Ovary (tissue), 9 donors: ENCODE results near the gene PTPN2. TPM values are rescaled to one million over a fixed set of nuclear protein-coding genes. Genes with fewer than 3 reads are reported as not detected.
A peak's percentile ranks its signal among the peaks of the same experiment; 100 is the strongest.

Experiments
- DNase-seq, 5 donors: peaks; one replicate each; pipeline ENCODE4 v3.0.0-alpha.2; 2019 to 2020
- H3K27ac ChIP-seq, 2 donors: fragments of 200-600 bp; one replicate each; pipeline versions ENCODE4 v1.5.1 to v1.8.0; 2019 to 2022
- H3K27me3 ChIP-seq: fragments of 200-600 bp; one replicate; pipeline ENCODE4 v1.8.0; 2022
- H3K36me3 ChIP-seq: fragments of 200-600 bp; sonication (generic); one replicate; pipeline ENCODE4 v1.5.1; 2019
- H3K4me1 ChIP-seq: one replicate; pipeline ENCODE4 v1.8.1; 2013; ENCODE audit warnings: mild to moderate bottlenecking, moderate library complexity; ENCODE audit not compliant: insufficient read depth
- H3K4me3 ChIP-seq: fragments of 200-600 bp; sonication (generic); one replicate; pipeline ENCODE4 v1.5.1; 2017
- H3K9me3 ChIP-seq, 2 donors: fragments of 200-600 bp in 1 of 2; sonication (generic) in 1 of 2; one replicate each; pipeline versions ENCODE4 v1.5.1 to v1.8.1; 2013 to 2019; ENCODE audit warnings: mild to moderate bottlenecking in 1 of 2, moderate library complexity in 1 of 2
- CTCF ChIP-seq, 3 donors: fragments of 450-650 bp in 2 of 3; fragments of 200-600 bp in 1 of 3; IDR thresholded peaks; one replicate each; pipeline versions ENCODE4 v1.5.1 to v1.8.0; 2016 to 2022; ENCODE audit warnings: antibody characterized with exemption in 3 of 3, mild to moderate bottlenecking in 1 of 3
- EP300 ChIP-seq: sonication (generic); formaldehyde crosslinking; IDR thresholded peaks from one replicate; pipeline ENCODE4 v1.6.1; 2017; ENCODE audit warnings: antibody characterized with exemption
- POLR2A ChIP-seq: fragments of 450-650 bp; IDR thresholded peaks from one replicate; pipeline ENCODE4 v1.6.1; 2017; ENCODE audit warnings: antibody characterized with exemption, mild to moderate bottlenecking, moderate library complexity
- WGBS, 3 donors: extraction: QIAGEN DNeasy Blood & Tissue Kit in 1 of 3; methylation state at CpG; one replicate each; pipeline versions ENCODE4 v1.1.5 to v1.1.7; 2013 to 2017; 5-methylcytosine and 5-hydroxymethylcytosine counted together
- intact Hi-C, 4 donors: fragments of 100-400 bp; cut with DNase I; formaldehyde crosslinking; loops; one replicate each; pipeline versions ENCODE4 v1.11.0 to v1.15.1; 2022 to 2023
- polyA plus RNA-seq, 2 donors: library from polyadenylated mRNA; stranded (reverse); fragments of 200-250 nt in 1 of 2; fragments of 350-450 nt in 1 of 2; fragmentation: Illumina TruSeq in 1 of 2; extraction: RNeasy Lipid Tissue Mini Kit (QIAGEN cat#74804) in 1 of 2; gene quantifications; one replicate each; pipeline ENCODE4 v1.2.3, GENCODE V29; 2013 to 2014
- total RNA-seq, 7 donors: library from RNA; depleted of rRNA in 2 of 7; stranded (reverse); fragments of >200 nt in 2 of 7; fragmentation: NEBNext Ultra II Directional in 3 of 7; extraction: Animal tissue kit (Norgen Biotek cat#: 25700) in 3 of 7; gene quantifications; one replicate each; pipeline versions ENCODE4 v1.1.0 to v1.2.4, GENCODE V29; 2016 to 2023
- donor health status: DM: no; HTN: no; CAD: no; lungs with moderate emphysema.
- donor health status: DM: no; HTN: no; CAD: no.
- donor health status: Bipolar disorder and iron deficiency.
- donor health status: DM: yes; HTN: yes; CAD: no.
- donor health status: DM: no; HTN: no; CAD: no.
- donor health status: DM: yes; HTN: yes; CAD: no.

Gene PTPN2
- total and polyA plus RNA-seq, 9 donors: 29.4 to 48.1 (median 36.2) TPM

DNA sequence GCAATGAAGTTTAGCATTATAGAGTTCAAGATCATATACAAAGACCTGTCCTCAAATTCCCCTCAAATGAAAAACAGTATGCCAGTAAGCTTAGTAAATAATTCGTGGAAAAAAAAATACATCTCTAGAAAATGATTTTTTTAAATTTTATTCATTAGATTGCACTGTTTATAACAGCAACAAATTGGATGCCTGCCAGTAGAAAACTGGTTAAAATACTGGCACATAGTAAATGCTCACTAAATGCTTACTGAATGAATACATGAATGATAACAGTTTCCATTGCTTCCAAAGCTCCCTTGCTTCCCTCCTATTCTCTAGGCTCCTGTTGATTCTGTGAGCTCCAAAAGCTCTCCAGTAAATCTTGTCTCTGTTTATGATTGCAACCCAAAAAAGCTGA is 38.2 kb upstream of the PTPN2 start:
- no peak overlapping the region for H3K27ac ChIP-seq
- no peak overlapping the region for H3K4me3 ChIP-seq
- no peaks in the 10 kb centered on the region for H3K27me3 ChIP-seq
- H3K9me3 ChIP-seq: no peaks in the 10 kb centered on the region
- H3K4me1 ChIP-seq: no peaks in the 10 kb centered on the region
- no peaks in the 10 kb centered on the region for H3K36me3 ChIP-seq
- 84 to 93% (median 92%) methylated on average over 1 of the region's 1 CpG for WGBS, 3 donors
- no peak for DNase-seq
- intact Hi-C loops: no loop called here
- TF ChIP-seq POLR2A (no peak), CTCF (IDR thresholded peaks at IDR 0.05) (no peak), EP300 (no peak)

DNA sequence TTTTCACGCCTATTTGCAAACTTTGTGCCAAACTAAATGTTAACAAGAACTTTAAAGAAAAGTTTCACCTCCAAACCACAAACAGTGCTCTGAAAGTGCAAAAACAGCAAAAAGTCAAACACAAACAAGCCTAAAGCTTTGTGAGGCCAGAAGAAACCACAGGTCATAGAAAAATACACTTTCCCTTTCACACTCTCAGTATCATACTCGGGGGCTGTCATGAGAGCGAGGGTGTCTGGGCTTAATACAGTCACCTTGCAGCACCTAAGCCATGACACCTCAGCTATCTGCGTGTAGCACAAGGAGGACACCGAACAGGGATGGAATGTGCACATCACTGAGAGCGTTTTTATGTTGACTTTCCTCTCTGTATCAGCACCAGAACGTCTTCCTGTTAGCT is 37.1 kb upstream of the PTPN2 start:
- WGBS, 3 donors: 46 to 60% (median 58%) methylated on average over 7 of the region's 7 CpGs
- intact Hi-C loops: no loop called here
- H3K36me3 ChIP-seq: no peaks in the 10 kb centered on the region
- H3K4me3 ChIP-seq: no peak overlapping the region
- no peaks in the 10 kb centered on the region for H3K9me3 ChIP-seq
- TF ChIP-seq EP300 (no peak), CTCF (IDR thresholded peaks at IDR 0.05) (no peak), POLR2A (no peak)
- DNase-seq: no peak
- H3K4me1 ChIP-seq: no peaks in the 10 kb centered on the region
- no peak overlapping the region for H3K27ac ChIP-seq
- no peaks in the 10 kb centered on the region for H3K27me3 ChIP-seq

- Histone ChIP-seq H3K27me3 (no peaks in the 10 kb centered on the region), H3K27ac (no peak overlapping the region), H3K36me3 (no peaks in the 10 kb centered on the region), H3K4me1 (peaks cover under 1% of the 10 kb centered on the region), H3K9me3 (no peaks in the 10 kb centered on the region), H3K4me3 (no peak overlapping the region)
- intact Hi-C loops: no loop called here
- DNase-seq: no peak
- WGBS, 3 donors: 54 to 55% (median 55%) methylated on average over 64 to 75 of the region's 75 CpGs
- TF ChIP-seq POLR2A: no peak
- TF ChIP-seq EP300: no peak
- no peak for TF ChIP-seq CTCF (IDR thresholded peaks at IDR 0.05)
These were observed 28.1 kb upstream of the PTPN2 start for GRCh38 chr18:12911929-12912703.

DNA sequence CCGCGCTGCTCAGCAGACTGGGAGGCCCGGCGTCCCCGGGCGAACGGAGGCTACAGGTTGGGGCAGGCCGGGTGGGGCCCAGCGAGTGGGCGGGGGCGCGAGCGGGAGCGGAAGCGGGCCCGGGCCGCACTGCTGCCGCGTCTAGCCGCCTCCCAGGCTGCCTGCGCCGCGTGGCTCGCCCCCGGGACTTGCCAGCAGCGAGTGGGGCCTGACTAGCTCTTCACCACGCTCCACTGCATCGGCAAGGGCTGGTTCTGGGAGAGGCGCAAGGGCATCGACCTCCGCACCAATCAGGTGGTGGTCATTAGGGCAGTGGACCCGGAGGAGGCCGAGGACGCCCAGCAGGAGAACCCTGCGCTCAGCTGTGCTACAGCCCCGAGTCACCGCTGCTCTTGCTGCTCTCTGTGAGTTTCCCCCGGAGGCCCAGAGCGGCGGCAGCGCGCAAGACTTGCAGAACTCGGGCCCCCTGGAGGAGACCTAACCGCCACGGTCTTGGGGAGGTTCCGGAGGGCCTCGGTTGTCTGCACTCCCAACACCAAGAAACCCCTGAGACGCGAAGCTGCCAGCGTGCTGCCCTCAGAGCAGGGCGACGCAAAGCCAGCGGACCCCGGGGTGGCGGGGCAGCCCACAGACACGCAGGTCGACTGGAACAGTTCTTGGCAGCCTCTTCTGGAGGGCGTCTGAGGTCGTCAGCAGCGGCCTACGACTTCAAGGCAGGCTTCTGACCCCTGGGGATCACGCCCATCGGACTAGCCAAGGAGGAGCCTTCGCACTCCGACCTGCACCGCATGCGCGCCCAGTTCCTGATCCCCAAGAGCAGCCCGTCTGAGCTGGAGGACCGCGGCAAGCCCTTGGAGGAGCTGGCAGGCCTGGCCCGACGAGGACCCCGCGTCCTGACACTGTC is 27.2 kb upstream of the PTPN2 start:
- H3K27ac ChIP-seq: no peak overlapping the region
- peak in 3 of 5 donors; percentile 26 to 40 (median 40) for DNase-seq
- TF ChIP-seq EP300: no peak
- TF ChIP-seq CTCF (IDR thresholded peaks at IDR 0.05): no peak
- TF ChIP-seq POLR2A: no peak
- H3K27me3 ChIP-seq: no peaks in the 10 kb centered on the region
- intact Hi-C loops: no loop called here
- H3K4me3 ChIP-seq: no peak overlapping the region
- no peaks in the 10 kb centered on the region for H3K36me3 ChIP-seq
- 30 to 42% (median 40%) methylated on average over 75 of the region's 75 CpGs for WGBS, 3 donors
- H3K4me1 ChIP-seq: peaks cover 6% of the 10 kb centered on the region
- no peaks in the 10 kb centered on the region for H3K9me3 ChIP-seq
